Gastroesophageal sphincter (tissue), 4 donors: ENCODE results near the gene COL8A1. TPM values are rescaled to one million over a fixed set of nuclear protein-coding genes. Genes with fewer than 3 reads are reported as not detected.
A peak's percentile ranks its signal among the peaks of the same experiment; 100 is the strongest.

Experiments used
- ATAC-seq: fragments of 150-250 bp; one replicate; pipeline ENCODE4 v1.9.1; 2016; ENCODE audit warnings: mild to moderate bottlenecking, moderate library complexity
- H3K27ac ChIP-seq, 4 donors: fragments of 200-600 bp; sonication (generic) in 3 of 4; 1 replicate in 3 of 4; 2 replicates in 1 of 4; pipeline ENCODE4 v1.5.1; 2016 to 2019
- H3K27me3 ChIP-seq: fragments of 200-600 bp; sonication (generic); one replicate; pipeline ENCODE4 v1.5.1; 2019
- H3K36me3 ChIP-seq, 2 donors: fragments of 200-600 bp; sonication (generic); one replicate each; pipeline ENCODE4 v1.5.1; 2019; ENCODE audit warnings: control low read depth in 1 of 2
- H3K4me1 ChIP-seq, 3 donors: fragments of 200-600 bp; sonication (generic); 1 replicate in 2 of 3; 2 replicates in 1 of 3; pipeline ENCODE4 v1.5.1; 2016 to 2019; ENCODE audit warnings: control low read depth in 2 of 3
- H3K4me3 ChIP-seq, 2 donors: fragments of 200-600 bp; sonication (generic); one replicate each; pipeline ENCODE4 v1.5.1; 2019; ENCODE audit warnings: mild to moderate bottlenecking in 1 of 2, moderate library complexity in 1 of 2
- H3K9me3 ChIP-seq, 3 donors: fragments of 200-600 bp; sonication (generic); one replicate each; pipeline ENCODE4 v1.5.1; 2017 to 2019; ENCODE audit warnings: control low read depth in 2 of 3
- EP300 ChIP-seq: sonication (generic); formaldehyde crosslinking; IDR thresholded peaks from one replicate; pipeline ENCODE4 v1.6.1; 2017; ENCODE audit warnings: antibody characterized with exemption, mild to moderate bottlenecking
- POLR2A ChIP-seq, 2 donors: fragments of 450-650 bp; IDR thresholded peaks; one replicate each; pipeline ENCODE4 v1.6.1; 2017; ENCODE audit warnings: antibody characterized with exemption in 2 of 2, mild to moderate bottlenecking in 2 of 2, moderate library complexity in 1 of 2
- POLR2AphosphoS5 ChIP-seq: sonication (generic); formaldehyde crosslinking; IDR thresholded peaks from one replicate; pipeline ENCODE4 v1.6.1; 2017; ENCODE audit warnings: antibody characterized with exemption
- WGBS, 2 donors: methylation state at CpG; one replicate each; pipeline ENCODE4 v1.1.5; 2018; ENCODE audit warnings: low coverage in 1 of 2; 5-methylcytosine and 5-hydroxymethylcytosine counted together
- total RNA-seq, 4 donors: library from RNA; depleted of rRNA; stranded (reverse); fragments of >200 nt; gene quantifications; one replicate each; pipeline ENCODE4 v1.1.0, GENCODE V29; 2016
- TF ChIP-seq, protein P1 (sequence below), 4 experiments: fragments of 200-600 bp in 2 of 4; fragments of 450-650 bp in 2 of 4; sonication (generic) in 1 of 4; IDR thresholded peaks; one replicate each; pipeline ENCODE4 v1.5.1; 2017 to 2019; ENCODE audit warnings: antibody characterized with exemption in 4 of 4, mild to moderate bottlenecking in 2 of 4, moderate library complexity in 2 of 4

COL8A1 gene
- total RNA-seq, 4 donors from 2014 or later: 20.3 to 136 (median 80.1) TPM

DNA sequence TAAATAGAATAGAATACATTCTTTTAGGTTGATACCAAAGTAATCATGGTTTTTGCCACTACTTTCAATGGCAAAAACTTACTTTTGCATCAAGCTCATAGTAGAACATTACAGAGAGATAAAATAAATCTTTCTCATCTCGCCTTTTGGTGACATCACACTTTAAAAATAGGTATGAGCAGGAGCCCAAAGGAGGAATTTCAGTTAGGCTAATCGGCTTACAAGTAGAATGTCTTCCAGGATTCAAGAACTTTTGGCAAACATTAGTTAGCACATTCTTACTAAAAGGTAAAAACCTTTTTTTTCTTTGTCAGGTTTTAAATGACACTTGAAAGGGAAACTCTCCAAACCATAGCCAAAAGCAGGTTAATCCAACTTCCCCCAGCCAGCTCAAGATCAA lies 119.6 kb downstream of the COL8A1 start:
- H3K27me3 ChIP-seq: no peaks in the 10 kb centered on the region
- TF ChIP-seq, protein P1, sequence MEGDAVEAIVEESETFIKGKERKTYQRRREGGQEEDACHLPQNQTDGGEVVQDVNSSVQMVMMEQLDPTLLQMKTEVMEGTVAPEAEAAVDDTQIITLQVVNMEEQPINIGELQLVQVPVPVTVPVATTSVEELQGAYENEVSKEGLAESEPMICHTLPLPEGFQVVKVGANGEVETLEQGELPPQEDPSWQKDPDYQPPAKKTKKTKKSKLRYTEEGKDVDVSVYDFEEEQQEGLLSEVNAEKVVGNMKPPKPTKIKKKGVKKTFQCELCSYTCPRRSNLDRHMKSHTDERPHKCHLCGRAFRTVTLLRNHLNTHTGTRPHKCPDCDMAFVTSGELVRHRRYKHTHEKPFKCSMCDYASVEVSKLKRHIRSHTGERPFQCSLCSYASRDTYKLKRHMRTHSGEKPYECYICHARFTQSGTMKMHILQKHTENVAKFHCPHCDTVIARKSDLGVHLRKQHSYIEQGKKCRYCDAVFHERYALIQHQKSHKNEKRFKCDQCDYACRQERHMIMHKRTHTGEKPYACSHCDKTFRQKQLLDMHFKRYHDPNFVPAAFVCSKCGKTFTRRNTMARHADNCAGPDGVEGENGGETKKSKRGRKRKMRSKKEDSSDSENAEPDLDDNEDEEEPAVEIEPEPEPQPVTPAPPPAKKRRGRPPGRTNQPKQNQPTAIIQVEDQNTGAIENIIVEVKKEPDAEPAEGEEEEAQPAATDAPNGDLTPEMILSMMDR (IDR thresholded peaks at IDR 0.05): no peak
- no peak for TF ChIP-seq EP300
- no peak for TF ChIP-seq POLR2AphosphoS5
- TF ChIP-seq POLR2A (IDR thresholded peaks at IDR 0.05): no peak
- no peaks in the 10 kb centered on the region for H3K36me3 ChIP-seq
- no peak overlapping the region for H3K4me3 ChIP-seq
- ATAC-seq: no peak
- peaks cover 8 to 43% (median 9%) of the 10 kb centered on the region in 3 donors for H3K4me1 ChIP-seq
- WGBS, 2 donors: 48 to 50% methylated on average over 2 of the region's 2 CpGs
- H3K27ac ChIP-seq: peak overlapping the region in 2 of 4 donors; percentile 9 to 29
- no peaks in the 10 kb centered on the region for H3K9me3 ChIP-seq

DNA sequence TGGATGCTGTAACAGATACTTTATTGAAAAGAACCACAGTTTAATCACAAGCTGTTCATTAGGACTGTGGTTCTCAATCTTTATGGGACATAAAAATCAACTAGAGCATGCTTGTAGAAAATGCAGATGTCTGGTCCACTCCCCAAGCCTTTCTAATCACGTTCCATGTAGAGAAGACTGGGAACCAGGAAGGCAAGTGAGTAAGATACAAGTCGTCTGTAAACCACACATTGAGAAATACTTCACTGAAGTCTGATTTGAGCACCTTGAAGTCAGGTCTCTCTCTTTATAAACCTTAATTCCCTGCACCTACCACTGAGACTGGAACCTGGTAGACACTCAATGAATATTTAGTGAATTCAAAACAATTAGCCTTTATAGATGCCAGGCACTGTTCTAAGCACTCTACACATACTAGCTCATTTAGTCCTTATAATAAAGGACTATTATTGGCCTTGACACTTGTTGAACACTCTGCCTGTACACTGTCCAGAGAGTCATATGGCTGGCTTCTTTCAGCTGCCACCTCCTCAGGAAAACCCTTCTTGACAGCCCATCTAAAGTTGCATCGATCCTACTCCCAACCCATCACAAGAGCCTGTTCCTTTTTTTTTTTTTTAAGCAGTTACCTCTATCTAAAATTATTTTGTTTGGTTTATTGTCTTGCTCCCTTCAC lies 120.2 kb downstream of the COL8A1 start:
- TF ChIP-seq, protein P1 (IDR thresholded peaks at IDR 0.05): no peak
- TF ChIP-seq POLR2A (IDR thresholded peaks at IDR 0.05) (no peak), EP300 (no peak), POLR2AphosphoS5 (no peak)
- Histone ChIP-seq H3K27ac (peak overlapping the region in 2 of 4 donors; percentile 9 to 29), H3K4me3 (no peak overlapping the region), H3K27me3 (no peaks in the 10 kb centered on the region), H3K9me3 (no peaks in the 10 kb centered on the region), H3K36me3 (no peaks in the 10 kb centered on the region), H3K4me1 (peaks cover 8 to 43% (median 9%) of the 10 kb centered on the region in 3 donors)
- WGBS, 2 donors: 79 to 91% methylated on average over 3 of the region's 3 CpGs
- no peak for ATAC-seq

DNA sequence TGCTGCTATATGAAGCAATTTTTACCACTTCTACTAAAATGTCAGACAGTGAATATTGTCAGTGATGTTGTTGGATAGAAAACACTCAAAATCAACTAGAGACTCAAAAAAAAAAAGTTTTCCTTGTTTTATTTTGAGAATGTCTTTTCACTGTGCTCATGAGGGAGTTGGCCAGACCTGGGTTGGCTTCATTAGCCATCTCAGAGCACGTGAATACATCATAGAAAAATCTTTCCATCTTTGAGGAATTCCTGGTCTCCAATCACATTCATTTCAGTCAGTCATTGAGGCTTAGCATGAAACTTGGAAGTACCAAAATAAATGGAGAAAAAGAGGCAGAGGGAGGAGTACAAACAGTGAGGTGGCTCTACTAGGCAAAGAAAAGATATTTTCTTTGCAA lies 121.6 kb downstream of the COL8A1 start:
- Histone ChIP-seq H3K27ac (no peak overlapping the region), H3K9me3 (no peaks in the 10 kb centered on the region), H3K4me3 (no peak overlapping the region), H3K36me3 (no peaks in the 10 kb centered on the region), H3K27me3 (no peaks in the 10 kb centered on the region), H3K4me1 (peaks cover 8 to 43% (median 9%) of the 10 kb centered on the region in 3 donors)
- TF ChIP-seq, protein P1 (IDR thresholded peaks at IDR 0.05): no peak
- no peak for TF ChIP-seq EP300
- TF ChIP-seq POLR2AphosphoS5: no peak
- TF ChIP-seq POLR2A (IDR thresholded peaks at IDR 0.05): no peak
- WGBS, 2 donors: 18 to 45% methylated on average over 1 of the region's 1 CpG
- ATAC-seq: no peak

DNA sequence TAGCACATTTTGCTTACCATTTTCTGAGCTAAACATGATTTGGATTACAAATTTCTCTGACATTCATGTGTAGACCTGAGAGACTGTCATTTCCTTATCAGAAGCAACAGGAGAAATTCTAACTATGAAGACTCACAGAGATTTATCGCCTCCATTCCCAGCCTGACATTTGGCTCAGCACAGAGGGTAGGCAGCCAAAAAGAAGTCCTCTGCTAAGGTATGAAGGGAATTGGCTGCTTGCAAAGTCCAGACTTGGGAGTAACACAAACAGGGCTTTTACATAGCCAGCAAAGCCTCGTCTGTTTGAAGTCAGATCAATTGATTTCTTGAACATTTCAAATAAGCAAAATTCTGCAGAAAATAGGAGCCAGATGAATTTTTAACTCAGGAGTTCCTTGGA lies 122.2 kb downstream of the COL8A1 start:
- WGBS, 2 donors: 17 to 23% methylated on average over 2 of the region's 2 CpGs
- peak; percentile 55 for ATAC-seq
- Histone ChIP-seq H3K36me3 (no peaks in the 10 kb centered on the region), H3K4me1 (peaks cover 8 to 43% (median 9%) of the 10 kb centered on the region in 3 donors), H3K4me3 (no peak overlapping the region), H3K9me3 (no peaks in the 10 kb centered on the region), H3K27ac (peak overlapping the region in 1 of 4 donors; percentile 18), H3K27me3 (no peaks in the 10 kb centered on the region)
- TF ChIP-seq EP300: no peak

DNA sequence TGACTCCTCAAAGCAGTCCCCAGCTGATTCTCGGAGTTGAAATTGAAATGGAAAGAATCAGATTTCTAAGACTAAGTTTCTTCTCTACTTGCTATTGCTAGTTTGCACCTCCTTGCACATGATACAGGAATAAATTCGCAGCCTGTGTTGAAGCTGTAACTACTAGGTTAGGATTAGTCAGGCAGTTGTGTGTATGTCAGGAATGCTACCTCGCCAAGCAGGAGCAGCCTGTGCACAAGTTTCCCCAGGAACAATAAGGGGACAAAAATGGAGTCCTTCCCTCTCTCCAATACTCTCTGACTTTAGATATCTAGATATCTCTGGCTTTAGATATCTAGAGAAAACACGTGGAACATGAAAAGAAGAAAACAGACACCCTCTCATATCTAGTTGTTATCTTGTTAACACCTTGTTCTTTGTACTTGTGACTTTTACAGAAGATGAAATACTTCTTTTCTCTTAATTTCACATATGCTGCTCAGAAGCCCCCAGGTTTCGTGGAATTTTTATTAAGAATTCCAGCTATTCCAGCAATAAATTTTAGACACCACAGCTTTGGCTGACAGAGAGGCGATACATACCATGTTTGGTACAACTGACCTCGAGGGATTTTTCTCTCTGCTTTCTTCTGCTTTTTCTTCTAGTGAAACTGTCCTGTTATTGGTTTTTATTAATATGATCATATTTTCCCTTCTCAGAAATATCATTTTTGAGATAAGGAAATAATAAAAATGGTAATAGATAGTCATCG lies 123.2 kb downstream of the COL8A1 start:
- no peaks in the 10 kb centered on the region for H3K36me3 ChIP-seq
- no peaks in the 10 kb centered on the region for H3K27me3 ChIP-seq
- TF ChIP-seq, protein P1 (IDR thresholded peaks at IDR 0.05): no peak
- TF ChIP-seq EP300 (no peak), POLR2AphosphoS5 (no peak), POLR2A (IDR thresholded peaks at IDR 0.05) (no peak)
- ATAC-seq: no peak
- H3K9me3 ChIP-seq: no peaks in the 10 kb centered on the region
- no peak overlapping the region for H3K27ac ChIP-seq
- WGBS, 2 donors: 82 to 83% methylated on average over 8 of the region's 8 CpGs
- H3K4me3 ChIP-seq: no peak overlapping the region
- peaks cover 6 to 36% (median 9%) of the 10 kb centered on the region in 3 donors for H3K4me1 ChIP-seq
